Lower lobe of right lung (tissue), 2 donors: ENCODE results near the gene DISP2. TPM values are rescaled to one million over a fixed set of nuclear protein-coding genes. Genes with fewer than 3 reads are reported as not detected.

ENCODE experiments used
- ATAC-seq, 2 donors: fragments of 200-7000 bp; cut with Tn5 transposase; one replicate each; pipeline ENCODE4 v1.9.1; 2020 to 2022; ENCODE audit warnings: mild to moderate bottlenecking in 2 of 2, moderate library complexity in 2 of 2
- DNase-seq: peaks from one replicate; pipeline ENCODE4 v3.0.0-alpha.2; 2020
- H3K27ac ChIP-seq: fragments of 200-600 bp; one replicate; pipeline ENCODE4 v1.8.0; 2022
- H3K27me3 ChIP-seq: fragments of 200-600 bp; one replicate; pipeline ENCODE4 v1.8.0; 2022; ENCODE audit warnings: low read depth
- H3K36me3 ChIP-seq: fragments of 200-600 bp; one replicate; pipeline ENCODE4 v1.8.0; 2022; ENCODE audit warnings: mild to moderate bottlenecking
- H3K4me1 ChIP-seq: fragments of 200-600 bp; one replicate; pipeline ENCODE4 v1.8.0; 2022
- H3K4me3 ChIP-seq: fragments of 200-600 bp; one replicate; pipeline ENCODE4 v1.8.0; 2022; ENCODE audit warnings: mild to moderate bottlenecking
- H3K9me3 ChIP-seq: fragments of 200-600 bp; one replicate; pipeline ENCODE4 v1.8.0; 2022
- intact Hi-C: fragments of 100-400 bp; cut with DNase I; formaldehyde crosslinking; loops from one replicate; pipeline ENCODE4 v1.11.0; 2022
- total RNA-seq: library from RNA; stranded (reverse); fragmentation: NEBNext Ultra II Directional; extraction: Animal tissue kit (Norgen Biotek cat#: 25700); gene quantifications from one replicate; pipeline ENCODE4 v1.2.1, GENCODE V29; 2021
- TF ChIP-seq, protein P1 (sequence below): fragments of 200-600 bp; IDR thresholded peaks from one replicate; pipeline ENCODE4 v1.8.0; 2022; ENCODE audit warnings: antibody characterized with exemption, mild to moderate bottlenecking
- donor health status: DM: no; HTN: yes; CAD: no; lungs with severe emphysema.

The DISP2 gene
- total RNA-seq, 1 donor from 2014 or later: 4.3 TPM

- no peak for DNase-seq
- intact Hi-C loops: no loop called here
- TF ChIP-seq, protein P1, sequence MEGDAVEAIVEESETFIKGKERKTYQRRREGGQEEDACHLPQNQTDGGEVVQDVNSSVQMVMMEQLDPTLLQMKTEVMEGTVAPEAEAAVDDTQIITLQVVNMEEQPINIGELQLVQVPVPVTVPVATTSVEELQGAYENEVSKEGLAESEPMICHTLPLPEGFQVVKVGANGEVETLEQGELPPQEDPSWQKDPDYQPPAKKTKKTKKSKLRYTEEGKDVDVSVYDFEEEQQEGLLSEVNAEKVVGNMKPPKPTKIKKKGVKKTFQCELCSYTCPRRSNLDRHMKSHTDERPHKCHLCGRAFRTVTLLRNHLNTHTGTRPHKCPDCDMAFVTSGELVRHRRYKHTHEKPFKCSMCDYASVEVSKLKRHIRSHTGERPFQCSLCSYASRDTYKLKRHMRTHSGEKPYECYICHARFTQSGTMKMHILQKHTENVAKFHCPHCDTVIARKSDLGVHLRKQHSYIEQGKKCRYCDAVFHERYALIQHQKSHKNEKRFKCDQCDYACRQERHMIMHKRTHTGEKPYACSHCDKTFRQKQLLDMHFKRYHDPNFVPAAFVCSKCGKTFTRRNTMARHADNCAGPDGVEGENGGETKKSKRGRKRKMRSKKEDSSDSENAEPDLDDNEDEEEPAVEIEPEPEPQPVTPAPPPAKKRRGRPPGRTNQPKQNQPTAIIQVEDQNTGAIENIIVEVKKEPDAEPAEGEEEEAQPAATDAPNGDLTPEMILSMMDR: no peak
- no peaks in the 10 kb centered on the region for H3K36me3 ChIP-seq
- H3K9me3 ChIP-seq: no peaks in the 10 kb centered on the region
- no peak overlapping the region for H3K4me3 ChIP-seq
- peaks cover 68% of the 10 kb centered on the region for H3K4me1 ChIP-seq
- no peak for ATAC-seq
- no peaks in the 10 kb centered on the region for H3K27me3 ChIP-seq
- peak overlapping the region; percentile 49 for H3K27ac ChIP-seq
Measured at GRCh38 chr15:40342416-40343320, 15.4 kb upstream of the DISP2 start.

DNA sequence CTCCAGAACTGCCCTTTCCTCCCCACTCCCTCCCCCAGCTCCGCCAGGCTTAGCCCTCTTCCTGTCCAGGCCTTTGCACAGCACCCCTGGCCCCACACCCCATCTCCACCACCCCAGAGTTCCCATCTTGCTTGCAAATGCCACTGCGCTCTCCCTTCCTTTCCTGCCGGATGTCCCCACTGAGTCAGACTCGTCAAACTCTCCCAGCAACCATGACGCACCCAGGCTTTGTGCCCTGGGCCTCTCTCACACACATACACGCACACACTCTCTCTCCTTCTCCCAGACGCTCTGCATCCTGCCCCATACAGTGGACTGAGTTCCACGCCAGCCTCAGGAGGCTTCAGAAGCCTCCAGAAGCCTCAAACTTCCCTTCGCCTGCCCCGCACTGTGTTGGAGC lies 14.5 kb upstream of the DISP2 start:
- H3K36me3 ChIP-seq: no peaks in the 10 kb centered on the region
- peaks cover 60% of the 10 kb centered on the region for H3K4me1 ChIP-seq
- no peaks in the 10 kb centered on the region for H3K27me3 ChIP-seq
- intact Hi-C loops: no loop called here
- DNase-seq (no peak), ATAC-seq (no peak)
- H3K4me3 ChIP-seq: no peak overlapping the region
- no peak overlapping the region for H3K27ac ChIP-seq
- TF ChIP-seq, protein P1: no peak
- no peaks in the 10 kb centered on the region for H3K9me3 ChIP-seq

GRCh38 chr15:40344217-40344616 lies 13.8 kb upstream of the DISP2 start:
- DNase-seq (no peak), ATAC-seq (no peak)
- Histone ChIP-seq H3K4me1 (peaks cover 53% of the 10 kb centered on the region), H3K9me3 (no peaks in the 10 kb centered on the region), H3K27ac (no peak overlapping the region), H3K36me3 (no peaks in the 10 kb centered on the region), H3K27me3 (no peaks in the 10 kb centered on the region), H3K4me3 (no peak overlapping the region)
- intact Hi-C loops: no loop called here
- TF ChIP-seq, protein P1: no peak

GRCh38 chr15:40344631-40345120 lies 13.3 kb upstream of the DISP2 start:
- peak; percentile 76 for DNase-seq
- Histone ChIP-seq H3K36me3 (no peaks in the 10 kb centered on the region), H3K4me3 (no peak overlapping the region), H3K27me3 (no peaks in the 10 kb centered on the region), H3K4me1 (peaks cover 48% of the 10 kb centered on the region), H3K27ac (no peak overlapping the region), H3K9me3 (no peaks in the 10 kb centered on the region)
- intact Hi-C loops: no loop called here
- TF ChIP-seq, protein P1: peak; percentile 80
- ATAC-seq: peak; percentile 40 to 44

DNA sequence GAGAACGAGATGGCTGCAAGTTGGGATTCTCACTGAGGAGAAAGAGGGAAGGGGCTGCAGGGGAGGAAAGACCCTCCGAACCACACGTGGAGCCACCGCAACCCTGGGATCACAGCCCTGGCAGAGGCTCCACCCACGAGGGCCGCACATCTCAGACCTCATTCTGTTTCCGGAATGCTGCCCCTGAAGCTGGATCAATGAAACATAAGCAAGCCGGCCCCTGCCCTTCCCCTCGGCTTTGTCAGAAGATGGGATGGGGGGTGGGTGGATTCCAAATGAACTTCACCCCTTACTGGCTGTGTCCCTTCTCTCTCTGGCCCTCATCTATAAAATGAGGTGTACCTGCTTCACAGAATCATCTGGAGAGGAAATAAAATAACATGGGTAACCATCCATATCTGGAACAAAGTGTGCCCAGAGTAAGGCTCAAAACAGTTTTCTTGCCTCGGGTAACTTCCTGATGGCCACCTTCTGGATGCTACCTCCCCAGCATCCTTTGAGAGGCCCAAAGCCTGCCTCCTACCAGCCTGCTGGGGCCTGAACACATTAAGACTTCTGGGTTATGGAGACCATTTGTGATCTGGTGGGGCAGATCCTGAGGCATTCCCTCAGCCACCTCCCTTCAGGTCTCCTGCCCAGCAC lies 12.7 kb upstream of the DISP2 start:
- H3K36me3 ChIP-seq: no peaks in the 10 kb centered on the region
- H3K9me3 ChIP-seq: no peaks in the 10 kb centered on the region
- H3K4me1 ChIP-seq: peaks cover 41% of the 10 kb centered on the region
- ATAC-seq (no peak), DNase-seq (peak; percentile 35)
- TF ChIP-seq, protein P1: no peak
- no peaks in the 10 kb centered on the region for H3K27me3 ChIP-seq
- no peak overlapping the region for H3K4me3 ChIP-seq
- intact Hi-C loops: no loop called here
- no peak overlapping the region for H3K27ac ChIP-seq
